Mesodermal cell (in vitro differentiated cells): ENCODE results near the gene INPP5A.

Source experiments
- H3K27ac ChIP-seq: 2 replicates; pipeline ENCODE4 v1.7.0; 2013; ENCODE audit warnings: mild to moderate bottlenecking, low read depth, low read length, moderate library complexity; ENCODE audit not compliant: severe bottlenecking
- H3K36me3 ChIP-seq: 2 replicates; pipeline ENCODE4 v1.7.1; 2013; ENCODE audit warnings: mild to moderate bottlenecking, low read length, moderate library complexity; ENCODE audit not compliant: control insufficient read depth, insufficient read depth
- H3K4me1 ChIP-seq: one replicate; pipeline ENCODE4 v1.7.1; 2013; ENCODE audit warnings: mild to moderate bottlenecking, low read length; ENCODE audit not compliant: insufficient read depth, control insufficient read depth, poor library complexity, severe bottlenecking
- H3K4me3 ChIP-seq: 2 replicates; pipeline ENCODE4 v1.7.0; 2013; ENCODE audit warnings: low read length, control low read depth, mild to moderate bottlenecking; ENCODE audit not compliant: insufficient read depth, poor library complexity, severe bottlenecking; ENCODE audit errors: extremely low read depth
- H3K9me3 ChIP-seq: 2 replicates; pipeline ENCODE4 v1.7.1; 2013; ENCODE audit warnings: mild to moderate bottlenecking, low read length, moderate library complexity; ENCODE audit not compliant: control insufficient read depth
- WGBS, 2 experiments: methylation state at CpG; one replicate each; pipeline ENCODE4 v1.1.5; 2013; ENCODE audit warnings: missing lambda C conversion rate in 2 of 2; ENCODE audit not compliant: insufficient coverage in 2 of 2; 5-methylcytosine and 5-hydroxymethylcytosine counted together

Gene INPP5A

DNA sequence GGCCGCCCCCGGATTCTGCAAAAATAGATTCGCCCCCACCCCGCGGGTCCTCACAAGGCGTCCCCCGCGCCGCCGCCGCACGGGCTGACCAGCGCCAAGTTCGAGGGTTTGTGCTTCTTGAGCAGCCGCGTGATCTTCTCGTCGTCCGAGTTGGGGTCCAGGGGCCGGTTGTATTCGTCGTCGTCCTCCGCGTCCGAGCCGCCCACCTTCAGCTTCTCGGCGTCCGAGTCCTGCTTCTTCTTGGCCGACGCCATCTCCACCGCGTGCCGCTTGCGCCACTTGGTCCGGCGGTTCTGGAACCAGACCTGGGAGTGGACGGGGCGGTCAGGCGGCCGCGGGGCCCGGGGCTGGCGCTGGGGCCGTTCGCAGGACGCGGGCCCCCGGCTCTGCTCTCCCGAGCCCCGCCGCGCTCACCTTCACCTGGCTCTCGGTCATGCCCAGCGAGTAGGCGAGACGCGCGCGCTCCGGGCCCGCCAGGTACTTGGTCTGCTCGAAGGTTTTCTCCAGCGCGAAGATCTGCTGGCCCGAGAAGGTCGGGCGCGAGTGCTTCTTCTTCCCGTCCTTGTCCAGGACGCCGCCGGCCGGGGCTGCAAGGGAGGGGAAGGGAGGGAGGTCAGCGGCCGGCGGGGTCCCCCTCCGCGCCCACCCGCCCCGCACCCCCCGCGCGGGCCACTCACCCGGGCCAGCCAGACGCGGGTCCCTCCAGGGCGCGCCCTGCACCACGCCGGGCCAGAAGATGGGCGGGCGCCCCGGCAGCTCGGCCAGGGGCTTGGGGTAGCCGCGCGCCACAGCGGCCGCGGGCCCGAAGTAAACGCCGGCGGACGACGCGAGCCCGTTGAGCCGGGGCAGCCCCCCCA lies 247.5 kb downstream of the INPP5A start:
- peaks cover 7% of the 10 kb centered on the region for H3K4me1 ChIP-seq
- WGBS, 2 experiments = 3 to 4% methylated on average over 85 to 91 of the region's 111 CpGs
- no peak overlapping the region for H3K27ac ChIP-seq
- H3K4me3 ChIP-seq = no peak overlapping the region
- peaks cover 11% of the 10 kb centered on the region for H3K36me3 ChIP-seq
- no peaks in the 10 kb centered on the region for H3K9me3 ChIP-seq

GRCh38 chr10:132785723-132786475 lies 248.3 kb downstream of the INPP5A start, which contains the start of gene NKX6-2:
Gene NKX6-2, minus strand, starts transcription at chr10:132786147. Its CDS starts 199 bp downstream, at chr10:132785948.
- Histone ChIP-seq H3K36me3 (peaks cover 11% of the 10 kb centered on the region), H3K9me3 (no peaks in the 10 kb centered on the region), H3K4me1 (peaks cover 7% of the 10 kb centered on the region), H3K4me3 (no peak within 1 kb of the TSS), H3K27ac (no peak within 1 kb of the TSS)
- WGBS, 2 experiments = 2 to 3% methylated on average over 51 of the region's 119 CpGs

- no peaks in the 10 kb centered on the region for H3K9me3 ChIP-seq
- WGBS, 2 experiments = 6 to 7% methylated on average over 44 to 54 of the region's 58 CpGs
- no peak overlapping the region for H3K4me3 ChIP-seq
- H3K4me1 ChIP-seq = peaks cover 7% of the 10 kb centered on the region
- H3K36me3 ChIP-seq = peaks cover 8% of the 10 kb centered on the region
- H3K27ac ChIP-seq = no peak overlapping the region
These were observed 248.9 kb downstream of the INPP5A start for GRCh38 chr10:132786476-132786883.

GRCh38 chr10:132786884-132787494 lies 249.4 kb downstream of the INPP5A start:
- Histone ChIP-seq H3K4me3 (no peak overlapping the region), H3K9me3 (no peaks in the 10 kb centered on the region), H3K27ac (no peak overlapping the region), H3K4me1 (peaks cover 7% of the 10 kb centered on the region), H3K36me3 (peaks cover 4% of the 10 kb centered on the region)
- WGBS, 2 experiments = 5% methylated on average over 31 to 55 of the region's 80 CpGs

- Histone ChIP-seq H3K4me3 (no peak overlapping the region), H3K9me3 (no peaks in the 10 kb centered on the region), H3K27ac (no peak overlapping the region), H3K4me1 (peaks cover 7% of the 10 kb centered on the region), H3K36me3 (no peaks in the 10 kb centered on the region)
- WGBS, 2 experiments = 1 to 2% methylated on average over 47 to 51 of the region's 80 CpGs
These were observed 250.1 kb downstream of the INPP5A start for GRCh38 chr10:132787495-132788179.

DNA sequence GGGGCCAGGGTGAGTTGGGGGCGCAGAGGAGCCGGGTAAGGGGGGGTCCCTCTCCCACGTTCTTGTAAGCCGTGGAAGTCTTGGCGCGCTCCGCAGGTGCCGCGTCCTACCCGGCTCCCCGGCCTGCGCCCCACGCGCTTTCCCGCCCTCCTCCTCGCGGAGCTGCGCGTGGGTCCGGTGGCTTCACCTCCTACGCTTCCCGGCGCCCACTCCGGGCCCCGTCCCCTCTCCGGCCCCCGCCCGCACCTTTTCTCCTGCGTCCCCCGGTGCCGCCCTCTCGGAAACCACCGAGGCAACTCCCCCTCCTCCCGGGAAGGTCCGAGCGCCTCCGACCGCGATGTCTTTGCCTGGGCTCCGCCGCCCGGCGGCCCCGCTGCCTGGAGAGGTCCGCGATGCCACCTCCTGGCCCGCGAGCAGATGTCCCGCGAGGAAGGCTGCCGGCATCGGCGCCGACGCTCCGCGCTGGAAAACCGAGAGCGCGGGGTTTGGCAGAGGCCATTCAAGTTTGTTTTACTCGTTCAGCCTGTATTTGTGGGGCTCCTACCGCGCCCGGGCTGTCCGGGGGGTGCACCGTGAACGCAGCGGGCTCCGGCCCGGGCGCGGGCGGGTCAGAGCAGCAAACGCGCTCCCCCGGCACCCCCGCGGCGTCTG lies 250.7 kb downstream of the INPP5A start:
- H3K27ac ChIP-seq = no peak overlapping the region
- H3K4me1 ChIP-seq = peaks cover 7% of the 10 kb centered on the region
- H3K9me3 ChIP-seq = no peaks in the 10 kb centered on the region
- 2 to 3% methylated on average over 61 to 72 of the region's 79 CpGs for WGBS, 2 experiments
- no peak overlapping the region for H3K4me3 ChIP-seq
- H3K36me3 ChIP-seq = no peaks in the 10 kb centered on the region

DNA sequence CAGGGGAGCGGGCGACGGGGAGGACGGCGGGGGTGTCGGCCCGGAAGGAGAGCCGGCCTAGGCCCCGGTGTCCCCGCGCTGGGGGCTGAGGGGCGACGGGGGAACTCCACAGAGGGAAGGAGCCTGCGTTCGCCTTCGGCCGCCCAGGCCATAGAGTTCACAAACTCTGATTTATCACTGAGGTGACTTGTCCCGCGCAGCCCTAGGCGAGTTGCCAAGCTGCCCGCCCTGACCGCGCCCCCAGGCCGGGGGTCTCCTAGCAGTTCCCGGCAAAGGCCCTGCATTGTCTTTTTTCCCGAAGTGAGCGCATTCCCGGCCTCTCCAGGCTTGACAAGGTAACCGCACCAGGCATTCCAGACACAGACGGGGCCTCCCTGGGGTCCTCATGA lies 251.2 kb downstream of the INPP5A start:
- peaks cover 7% of the 10 kb centered on the region for H3K4me1 ChIP-seq
- 4 to 5% methylated on average over 22 to 23 of the region's 30 CpGs for WGBS, 2 experiments
- no peaks in the 10 kb centered on the region for H3K36me3 ChIP-seq
- no peak overlapping the region for H3K27ac ChIP-seq
- no peaks in the 10 kb centered on the region for H3K9me3 ChIP-seq
- no peak overlapping the region for H3K4me3 ChIP-seq

- Histone ChIP-seq H3K4me1 (peaks cover 7% of the 10 kb centered on the region), H3K27ac (no peak overlapping the region), H3K9me3 (no peaks in the 10 kb centered on the region), H3K36me3 (no peaks in the 10 kb centered on the region), H3K4me3 (no peak overlapping the region)
- WGBS, 2 experiments = 82 to 85% methylated on average over 8 to 11 of the region's 15 CpGs
These were observed 252.1 kb downstream of the INPP5A start for GRCh38 chr10:132789659-132790148.

DNA sequence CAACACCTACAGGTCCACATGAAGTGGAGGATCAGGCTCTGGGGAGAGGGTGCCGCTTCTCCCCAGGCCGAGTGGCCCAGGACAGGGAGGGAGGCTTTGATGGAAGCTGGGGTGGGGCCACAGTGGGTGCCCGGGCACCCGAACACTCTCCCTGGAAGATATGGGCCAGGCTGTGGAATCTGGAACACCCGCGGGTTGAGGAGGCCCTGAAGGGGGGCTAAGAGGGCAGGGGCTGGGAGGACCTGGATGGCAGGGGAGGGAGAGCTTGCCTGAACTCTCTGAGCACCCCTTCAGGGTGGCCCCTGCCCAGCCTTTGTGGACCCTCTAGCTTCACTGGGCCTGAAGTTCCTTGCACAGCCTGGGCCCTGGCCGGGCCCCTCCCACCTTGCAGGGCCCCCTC lies 252.9 kb downstream of the INPP5A start:
- Histone ChIP-seq H3K9me3 (no peaks in the 10 kb centered on the region), H3K27ac (no peak overlapping the region), H3K4me1 (peaks cover 7% of the 10 kb centered on the region), H3K4me3 (no peak overlapping the region), H3K36me3 (no peaks in the 10 kb centered on the region)
- 78 to 92% methylated on average over 6 to 7 of the region's 7 CpGs for WGBS, 2 experiments
